ENCODE measurements around the gene DSCAML1. TPM values are rescaled to one million over a fixed set of nuclear protein-coding genes. Genes with fewer than 3 reads are reported as not detected.
"Not testable (repeated sequence)": the region's sequence is repeated elsewhere in the genome, so short reads cannot be mapped to it uniquely, and the experiment has no call there.

DSCAML1 gene
- total RNA-seq, 1 donor from 2014 or later, result 0.45 TPM

- no peak for DNase-seq (ENCODE audit: low spot score)
These were observed 339.2 kb downstream of the DSCAML1 start for GRCh38 chr11:117457835-117458234.

DNA sequence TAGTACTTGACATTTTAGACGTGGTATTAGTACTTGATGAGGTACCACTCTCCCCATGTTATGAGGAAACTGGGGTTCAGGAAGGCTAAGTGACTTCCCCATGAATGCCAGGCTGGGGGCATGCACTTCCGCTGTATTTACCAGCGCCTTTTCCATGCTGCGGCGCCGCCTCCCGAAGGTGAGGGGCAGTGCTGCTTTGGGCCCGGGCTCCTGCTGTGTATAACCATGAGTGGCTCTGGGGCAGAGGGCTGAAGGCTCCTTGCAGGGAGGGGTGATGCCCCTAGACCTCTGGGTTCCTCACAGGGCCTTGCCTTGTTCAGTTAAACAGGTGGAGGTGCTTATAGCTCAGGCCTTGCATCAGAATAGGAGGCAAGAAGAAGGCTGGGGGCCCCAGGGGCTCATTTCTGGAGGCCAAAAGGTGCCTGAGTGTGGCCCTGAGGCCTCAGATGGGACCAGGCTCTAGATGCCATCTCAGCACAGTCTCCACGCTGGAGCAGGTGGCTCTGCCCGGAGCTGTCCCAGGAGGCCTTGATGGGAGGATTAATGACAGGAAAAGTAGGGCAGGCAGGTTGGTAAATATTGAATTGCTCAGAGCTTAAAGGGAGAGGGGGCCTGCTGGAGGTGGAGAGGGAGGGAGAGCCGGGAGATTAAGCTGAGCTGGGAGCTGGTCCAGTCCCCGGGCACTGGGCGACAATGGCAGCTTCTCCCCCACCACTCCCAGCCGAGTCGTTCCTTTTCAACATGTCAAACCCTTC, 339.8 kb downstream of the DSCAML1 start:
- no peak for DNase-seq (ENCODE audit: low spot score)

GRCh38 chr11:117456721-117457029, 340.3 kb downstream of the DSCAML1 start:
- not testable (repeated sequence) for DNase-seq (ENCODE audit: low spot score)

DNA sequence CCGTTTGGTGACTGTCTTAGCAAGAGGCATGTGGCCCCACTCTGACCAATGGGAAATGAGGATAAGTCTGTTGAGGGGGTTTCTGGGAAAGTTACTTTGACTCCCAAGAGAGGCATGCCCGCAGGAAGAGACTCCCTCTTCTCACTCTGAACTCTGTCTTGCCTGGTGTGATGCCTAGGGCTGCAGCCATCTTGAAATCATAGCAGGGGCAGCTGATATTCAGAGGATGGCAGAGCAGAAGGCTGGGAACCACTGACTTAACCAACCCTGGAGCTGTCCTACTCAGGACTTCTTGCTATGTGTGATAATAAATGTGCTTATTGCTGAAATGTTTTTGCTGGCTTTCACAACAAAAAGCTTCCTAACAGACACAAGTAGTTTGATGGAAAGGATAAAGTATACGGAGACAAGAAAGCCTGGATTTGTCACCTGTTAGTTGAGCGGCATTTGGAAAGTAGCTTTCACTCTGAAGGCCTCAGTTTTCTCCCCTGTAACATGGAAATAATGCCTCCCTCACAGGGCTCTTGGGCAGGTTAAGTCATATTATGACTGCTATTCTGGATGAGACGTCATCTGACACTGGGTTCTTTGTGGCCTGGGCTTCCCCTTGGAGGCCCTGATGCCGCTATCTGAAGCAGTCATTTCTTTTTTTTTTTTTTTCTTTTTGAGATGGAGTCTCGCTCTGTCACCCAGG, 340.8 kb downstream of the DSCAML1 start:
- DNase-seq (ENCODE audit: low spot score), result no peak

- DNase-seq (ENCODE audit: low spot score), result no peak
These were observed 342.5 kb downstream of the DSCAML1 start for GRCh38 chr11:117454564-117454917.

DNA sequence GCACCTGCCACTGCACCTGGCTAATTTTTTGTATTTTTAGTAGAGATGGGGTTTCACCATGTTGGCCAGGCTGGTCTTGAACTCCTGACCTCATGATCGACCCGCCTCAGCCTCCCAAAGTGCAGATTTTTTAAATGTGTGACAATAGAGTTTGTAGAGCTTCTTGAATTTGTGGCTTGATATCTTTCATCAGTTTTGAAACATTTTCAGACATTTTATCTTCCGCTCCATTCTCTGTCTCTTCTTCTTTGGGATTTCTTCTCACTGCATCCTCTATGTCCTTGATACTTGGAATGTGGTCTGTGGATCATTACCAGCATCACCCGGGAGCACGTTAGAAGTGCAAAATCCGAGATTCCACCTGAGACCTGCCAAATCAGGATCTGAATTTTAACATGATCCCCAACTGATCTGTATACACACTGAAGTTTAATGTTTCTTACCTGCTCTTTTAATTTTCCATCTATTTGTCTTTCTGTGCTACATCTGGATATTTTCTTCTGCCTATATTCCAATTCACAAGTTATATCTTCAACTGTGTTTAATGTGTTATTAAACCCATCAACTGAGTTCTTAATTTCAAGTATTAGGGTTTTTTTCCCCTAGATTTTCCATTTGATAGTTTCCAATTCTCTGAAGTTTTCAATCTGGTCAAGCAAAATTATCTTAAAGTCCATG, 343.0 kb downstream of the DSCAML1 start:
- no peak for DNase-seq (ENCODE audit: low spot score)

GRCh38 chr11:117449111-117449693, 347.8 kb downstream of the DSCAML1 start:
- no peak for DNase-seq (ENCODE audit: low spot score)

DNA sequence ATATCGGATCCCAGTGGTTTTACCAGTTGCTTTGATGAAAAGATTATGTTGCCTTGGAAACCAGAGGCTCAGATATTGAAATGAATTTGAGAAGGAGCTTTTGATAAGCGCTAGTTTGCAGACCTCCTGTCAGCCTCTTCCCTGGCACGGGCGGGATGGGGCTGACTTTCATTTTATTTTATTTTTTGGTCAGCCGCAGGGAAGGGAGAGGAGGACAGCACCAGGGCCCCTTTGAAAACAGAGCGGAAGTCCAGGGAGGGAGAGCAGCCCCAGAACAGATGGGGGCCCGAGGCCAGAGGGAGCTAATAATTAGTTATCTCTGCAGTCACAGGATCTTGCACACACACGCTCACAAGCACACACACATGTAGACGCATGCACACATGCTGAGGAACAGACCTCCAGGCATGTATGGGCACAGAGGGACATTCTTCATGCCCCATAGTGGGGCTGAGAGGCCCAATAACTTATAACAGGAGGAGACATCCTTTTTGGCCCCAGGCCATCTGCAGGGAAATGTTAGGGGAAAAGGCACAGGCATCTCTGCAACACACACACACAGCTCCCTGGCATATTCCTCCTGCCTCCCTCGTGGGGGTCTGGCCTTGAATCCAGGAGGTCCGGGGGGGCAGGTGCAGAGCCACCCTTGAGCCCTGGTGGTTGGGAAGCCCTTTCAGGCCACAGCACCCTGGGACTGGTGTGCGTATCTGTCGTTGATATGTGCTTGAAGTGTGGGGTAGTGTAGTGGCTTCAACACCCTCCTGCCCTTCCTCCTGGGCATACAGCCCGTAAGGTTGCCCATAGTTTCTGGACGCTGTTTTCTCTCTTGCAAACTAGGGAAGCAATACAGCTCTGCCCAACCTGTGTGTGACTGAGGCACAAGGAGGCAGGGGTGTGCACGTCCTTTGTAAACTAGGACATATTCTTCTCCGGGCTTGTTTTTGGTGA, 352.0 kb downstream of the DSCAML1 start:
- no peak for DNase-seq (ENCODE audit: low spot score)

DNA sequence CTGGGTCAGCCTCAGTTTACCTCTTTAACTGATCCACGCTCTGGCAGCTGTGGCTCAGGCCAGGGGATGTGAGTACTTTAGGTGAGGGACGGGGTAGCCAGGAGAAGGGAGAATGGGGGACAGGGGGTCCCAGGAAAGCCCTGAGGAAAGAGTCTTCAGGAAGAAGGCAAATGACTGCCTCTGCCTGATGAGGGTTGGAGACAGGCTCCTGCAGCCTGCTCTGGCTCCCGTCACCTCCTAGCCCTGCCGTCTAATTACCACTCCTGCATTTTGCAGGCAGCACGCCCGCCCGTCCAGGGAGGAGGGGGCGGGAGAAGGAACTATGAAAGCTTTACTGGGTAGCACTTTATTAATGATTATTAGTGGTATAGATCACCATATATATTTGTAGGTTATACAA, 352.8 kb downstream of the DSCAML1 start:
- no peak for DNase-seq (ENCODE audit: low spot score)

DNA sequence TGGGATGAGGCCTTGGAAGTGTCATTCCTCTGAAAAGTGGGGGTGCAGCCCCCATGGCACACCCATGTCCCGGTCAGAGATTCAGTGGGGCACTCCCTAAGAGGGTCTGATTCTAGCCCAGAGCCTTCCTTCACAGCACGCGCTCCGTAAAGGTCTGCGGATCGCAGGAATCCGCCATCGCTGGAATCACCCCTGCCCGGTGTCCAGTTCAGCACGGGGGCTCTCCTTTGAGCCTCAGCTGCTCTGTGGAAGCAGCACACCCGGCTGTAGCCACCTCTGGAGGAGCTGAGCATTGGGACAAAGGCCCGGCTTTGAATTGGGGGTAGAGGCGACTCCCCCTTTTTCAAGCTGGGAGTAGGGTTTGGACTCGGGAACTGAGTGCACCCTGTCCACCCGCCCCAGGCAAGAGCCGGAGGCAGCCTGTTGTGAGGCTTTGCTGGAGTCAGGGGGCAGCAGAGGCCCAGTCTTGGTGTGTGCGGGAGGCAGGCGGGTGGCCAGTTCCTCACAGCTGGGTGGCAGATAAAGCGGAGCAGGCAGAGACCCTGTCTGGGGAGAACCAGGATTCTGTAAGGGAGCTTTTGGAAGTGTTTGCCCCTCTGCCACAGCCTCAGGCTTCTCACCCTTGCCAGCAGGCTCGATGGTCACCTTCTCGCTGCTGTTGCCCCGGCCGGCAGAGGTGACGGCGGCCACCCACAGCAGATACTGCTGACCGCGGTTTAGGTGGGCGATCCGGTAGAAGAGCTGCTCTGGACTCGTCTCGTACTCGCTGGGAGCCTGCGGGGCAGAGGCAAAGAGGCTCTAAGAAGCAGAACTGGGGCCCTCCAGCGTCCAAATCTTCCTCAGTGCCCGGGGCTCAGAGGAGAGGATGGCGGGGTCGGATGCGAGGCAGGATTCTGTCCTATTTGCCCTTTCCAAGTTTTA, 353.5 kb downstream of the DSCAML1 start:
- no peak for DNase-seq (ENCODE audit: low spot score)

GRCh38 chr11:117442869-117443239, 354.2 kb downstream of the DSCAML1 start:
- no peak for DNase-seq (ENCODE audit: low spot score)

DNA sequence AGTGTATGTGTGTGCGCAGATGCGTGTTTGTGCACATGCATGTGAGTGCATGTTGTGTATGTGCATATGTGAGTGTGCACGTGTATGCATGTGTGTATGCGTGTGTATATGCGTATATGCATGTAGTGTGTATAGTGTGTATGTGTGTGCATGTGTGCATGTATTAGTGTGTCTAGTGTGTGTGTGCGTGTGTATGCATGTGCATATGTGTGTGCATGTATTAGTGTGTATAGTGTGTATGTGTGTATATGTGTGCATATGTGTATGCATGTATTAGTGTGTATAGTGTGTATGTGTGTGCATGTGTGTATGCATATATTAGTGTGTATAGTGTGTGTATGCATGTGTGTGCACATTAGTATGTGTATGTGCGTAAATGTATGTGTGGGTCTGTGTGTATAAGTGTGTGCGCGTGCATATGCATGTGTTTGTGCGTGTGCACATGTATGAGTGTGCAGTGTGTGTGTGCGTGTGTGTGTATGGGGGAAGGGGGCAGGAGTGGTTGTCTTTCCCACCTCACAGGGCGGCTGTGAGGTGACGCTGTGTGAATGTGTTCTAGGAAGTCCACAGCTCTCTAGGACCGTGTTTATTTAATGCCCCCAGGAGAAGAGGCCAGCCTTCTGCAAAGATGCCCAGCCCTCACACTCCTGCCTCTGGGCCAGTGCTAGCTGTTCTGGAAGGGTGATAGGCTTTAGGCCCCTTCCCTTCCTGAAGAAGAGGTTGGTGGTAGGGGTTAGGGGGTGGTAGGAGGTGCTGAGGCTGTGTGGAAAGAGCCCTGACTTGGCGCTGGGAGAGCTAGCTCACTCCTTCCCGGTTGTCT, 354.8 kb downstream of the DSCAML1 start:
- DNase-seq (ENCODE audit: low spot score), result no peak

DNA sequence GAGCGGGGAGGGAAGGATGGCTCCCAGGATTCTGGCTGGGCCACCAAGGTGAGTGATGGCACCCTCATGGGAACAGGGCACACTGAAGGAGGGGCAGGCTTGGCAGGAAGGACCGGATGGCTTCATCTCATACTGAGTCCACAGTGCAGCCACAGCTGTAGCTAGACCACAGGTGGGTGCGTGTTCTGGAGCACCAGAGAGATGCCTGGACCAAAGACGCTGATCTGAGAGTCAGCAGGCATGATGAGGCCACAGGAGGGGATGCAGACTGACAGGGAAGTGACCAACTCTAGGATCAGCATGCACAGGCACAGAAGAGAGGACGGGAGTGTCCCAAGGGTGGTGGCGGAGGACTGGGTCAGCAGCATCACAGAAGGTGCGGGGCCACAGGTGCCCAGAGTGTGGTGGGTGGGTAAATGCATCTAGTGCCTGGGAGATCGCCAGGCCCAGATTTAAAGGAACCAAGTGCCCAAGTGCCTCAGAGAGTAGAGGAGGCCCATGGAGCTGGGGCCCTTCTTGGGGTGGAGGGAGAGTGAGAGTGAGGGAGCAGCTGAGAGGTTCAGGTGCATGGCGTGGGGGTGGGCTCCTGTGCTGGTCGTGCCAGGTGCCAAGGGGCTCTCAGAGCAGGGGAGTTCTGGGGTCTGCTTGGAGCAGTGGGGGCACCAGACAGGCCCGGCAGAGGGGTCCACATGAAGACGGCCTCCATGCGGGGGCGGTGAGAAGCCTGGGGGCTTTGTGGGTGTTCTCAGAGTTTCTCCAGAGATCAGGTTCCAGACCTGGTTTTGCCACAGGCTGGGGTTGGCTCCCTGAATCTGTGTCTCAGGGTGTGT, 355.7 kb downstream of the DSCAML1 start:
- DNase-seq (ENCODE audit: low spot score), result no peak

DNA sequence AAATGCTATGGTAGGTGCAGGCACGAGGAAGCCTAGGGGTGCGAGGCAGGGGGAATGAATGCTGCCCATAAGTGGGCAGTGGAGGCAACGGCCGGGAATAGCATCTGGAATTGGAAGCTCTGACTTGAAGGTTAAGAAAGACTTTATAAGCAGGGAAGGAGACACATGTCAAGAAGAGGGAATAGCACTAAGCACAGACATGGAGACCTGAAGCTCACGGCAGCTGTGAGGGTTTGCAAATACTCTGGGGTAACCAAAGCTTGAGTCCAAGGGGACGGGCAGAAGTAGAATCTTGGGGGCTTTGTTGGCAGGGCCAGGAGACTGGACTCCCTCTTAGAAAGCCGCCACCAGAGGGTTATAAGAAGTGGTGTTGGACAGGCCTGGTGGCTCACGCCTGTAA, 356.8 kb downstream of the DSCAML1 start:
- DNase-seq (ENCODE audit: low spot score), result no peak

- DNase-seq (ENCODE audit: low spot score), result no peak
These were observed 357.8 kb downstream of the DSCAML1 start for GRCh38 chr11:117439256-117439655.

DNA sequence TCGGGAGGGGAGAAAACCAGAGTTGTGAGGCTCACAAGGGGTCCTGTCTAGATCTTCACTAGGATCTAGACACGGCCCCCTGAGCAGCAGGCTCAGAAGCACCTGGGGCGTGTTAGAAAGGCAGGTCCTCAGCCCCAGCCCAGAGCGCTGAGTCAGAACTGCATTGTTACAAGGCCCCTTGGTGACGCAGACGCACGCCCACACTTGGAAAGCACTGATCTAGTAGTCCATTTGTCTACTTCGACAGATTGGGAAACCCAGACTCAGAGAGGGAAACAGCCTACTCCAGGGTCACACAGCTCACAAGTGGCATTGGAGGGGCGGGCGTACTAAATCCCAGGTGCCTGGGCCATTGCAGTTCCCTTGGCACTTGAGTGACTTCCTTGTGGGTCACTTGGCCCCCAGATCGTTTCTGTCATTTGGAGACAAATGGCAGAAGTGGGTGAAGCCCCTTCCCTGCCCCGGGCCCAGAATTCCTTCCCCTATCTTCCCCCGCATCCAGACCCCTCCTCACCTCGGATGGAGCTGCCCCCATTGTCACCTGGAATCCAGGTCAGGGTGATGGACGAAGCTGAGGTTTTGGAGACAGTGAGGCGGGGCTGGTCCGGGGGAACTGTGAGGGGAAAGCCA, 358.5 kb downstream of the DSCAML1 start:
- DNase-seq (ENCODE audit: low spot score), result no peak

GRCh38 chr11:117437791-117438130, 359.3 kb downstream of the DSCAML1 start:
- DNase-seq (ENCODE audit: low spot score), result no peak
